GM19324 (cell line): ENCODE data around the gene FRMD4A.

Experiments
- ATAC-seq: cut with Tn5 transposase; IDR thresholded peaks from one replicate; pipeline ENCODE4 v1.9.1; 2021; ENCODE audit warnings: mild to moderate bottlenecking, moderate library complexity; ENCODE audit not compliant: unreplicated experiment, low FRiP score

FRMD4A gene

GRCh38 chr10:14025283-14026189 lies 305.2 kb downstream of the FRMD4A start:
- ATAC-seq, result no peak

GRCh38 chr10:14024329-14025202 lies 306.2 kb downstream of the FRMD4A start:
- ATAC-seq, result no peak

- ATAC-seq, result no peak
Observed at GRCh38 chr10:14023673-14024328, 306.9 kb downstream of the FRMD4A start.

- no peak for ATAC-seq
Observed at GRCh38 chr10:14022954-14023672, 307.6 kb downstream of the FRMD4A start.

- no peak for ATAC-seq
Observed at GRCh38 chr10:14022052-14022451, 308.7 kb downstream of the FRMD4A start.

GRCh38 chr10:14020037-14020664 lies 310.6 kb downstream of the FRMD4A start:
- ATAC-seq, result no peak

GRCh38 chr10:14017467-14017866 lies 313.3 kb downstream of the FRMD4A start:
- no peak for ATAC-seq

GRCh38 chr10:14016931-14017333 lies 313.8 kb downstream of the FRMD4A start:
- no peak for ATAC-seq

- ATAC-seq, result no peak
Observed at GRCh38 chr10:14016011-14016536, 314.6 kb downstream of the FRMD4A start.

- no peak for ATAC-seq
Observed at GRCh38 chr10:14014423-14014822, 316.3 kb downstream of the FRMD4A start.

- no peak for ATAC-seq
Observed at GRCh38 chr10:14010769-14011574, 319.8 kb downstream of the FRMD4A start.

GRCh38 chr10:14010101-14010558 lies 320.6 kb downstream of the FRMD4A start:
- no peak for ATAC-seq

GRCh38 chr10:14009371-14010100 lies 321.2 kb downstream of the FRMD4A start:
- ATAC-seq, result no peak

GRCh38 chr10:14008740-14009080 lies 322.0 kb downstream of the FRMD4A start:
- ATAC-seq, result no peak

GRCh38 chr10:14004536-14004935 lies 326.2 kb downstream of the FRMD4A start:
- ATAC-seq, result no peak

GRCh38 chr10:14003517-14004184 lies 327.1 kb downstream of the FRMD4A start:
- no peak for ATAC-seq

GRCh38 chr10:14001298-14002040 lies 329.3 kb downstream of the FRMD4A start:
- ATAC-seq, result no peak
